SK-N-SH (cell line): ENCODE measurements around the gene CPT1C. TPM values are rescaled to one million over a fixed set of nuclear protein-coding genes. Genes with fewer than 3 reads are reported as not detected.

ENCODE experiments used
- CTCF ChIA-PET: fragments of 300-600, 350-600 bp; formaldehyde crosslinking; extraction: SDS; loops from one replicate; lab custom pipeline; 2021; lab: Yijun Ruan, JAX
- POLR2A ChIA-PET: fragments of 350-600 bp; sonication (Branson Sonifier 250); formaldehyde crosslinking; extraction: SDS; loops from one replicate; lab custom pipeline; 2020; ENCODE audit warnings: antibody characterized with exemption, inconsistent platforms; lab: Yijun Ruan, JAX
- DNase-seq: peaks from one replicate; pipeline ENCODE4 v3.0.0; 2012
- H2AFZ ChIP-seq: fragments of 200-600 bp; sonication (generic); 2 replicates; pipeline ENCODE4 v1.8.1; 2016; ENCODE audit warnings: antibody characterized with exemption, mild to moderate bottlenecking, low read depth
- H3F3A ChIP-seq: fragments of 200-600 bp; sonication (generic); replicated peaks from 2 replicates; pipeline ENCODE3; 2016; ENCODE audit warnings: antibody characterized with exemption, mild to moderate bottlenecking; ENCODE audit not compliant: insufficient read depth
- H3K27ac ChIP-seq, 2 experiments: fragments of 200-500 bp in 1 of 2; fragments of 200-600 bp in 1 of 2; sonication (Bioruptor generic) in 1 of 2; sonication (generic), shearing (Covaris generic) in 1 of 2; 2 replicates each; pipeline versions ENCODE4 v1.5.1 to v1.6.1; 2014 to 2016; ENCODE audit warnings: low read depth in 2 of 2, inconsistent platforms in 1 of 2, low read length in 1 of 2, mild to moderate bottlenecking in 1 of 2, mixed read lengths in 1 of 2
- H3K27me3 ChIP-seq: fragments of 200-600 bp; sonication (generic), shearing (Covaris generic); 2 replicates; pipeline ENCODE4 v1.6.1; 2016; ENCODE audit warnings: mixed run types; ENCODE audit not compliant: insufficient read depth
- H3K36me3 ChIP-seq, 2 experiments: fragments of 200-500 bp in 1 of 2; fragments of 200-600 bp in 1 of 2; sonication (Bioruptor generic) in 1 of 2; sonication (generic) in 1 of 2; replicated peaks in 1 of 2; 2 replicates each; pipeline versions ENCODE3 to v1.5.1; 2014 to 2016; ENCODE audit warnings: low read length in 1 of 2, mild to moderate bottlenecking in 1 of 2; ENCODE audit not compliant: insufficient read depth in 2 of 2, control insufficient read depth in 1 of 2
- H3K4me1 ChIP-seq, 2 experiments: fragments of 200-500 bp in 1 of 2; fragments of 200-600 bp in 1 of 2; sonication (Bioruptor generic) in 1 of 2; sonication (generic), shearing (Covaris generic) in 1 of 2; 2 replicates each; pipeline versions ENCODE4 v1.5.1 to v1.6.1; 2014 to 2016; ENCODE audit warnings: low read depth in 1 of 2, low read length in 1 of 2, mixed run types in 1 of 2; ENCODE audit not compliant: insufficient read depth in 2 of 2, control insufficient read depth in 1 of 2
- H3K4me2 ChIP-seq: fragments of 200-600 bp; sonication (generic), shearing (Covaris generic); 2 replicates; pipeline ENCODE4 v1.6.1; 2017; ENCODE audit warnings: mixed run types
- H3K4me3 ChIP-seq, 2 experiments: fragments of 200-500 bp in 1 of 2; fragments of 200-600 bp in 1 of 2; sonication (Bioruptor generic) in 1 of 2; sonication (generic), shearing (Covaris generic) in 1 of 2; 2 replicates each; pipeline versions ENCODE4 v1.5.1 to v1.8.1; 2014 to 2016; ENCODE audit warnings: low read depth in 2 of 2, inconsistent platforms in 1 of 2, low read length in 1 of 2, mild to moderate bottlenecking in 1 of 2, mixed read lengths in 1 of 2, moderate library complexity in 1 of 2
- H3K79me2 ChIP-seq: fragments of 200-600 bp; sonication (generic); 2 replicates; pipeline ENCODE4 v1.8.1; 2017; ENCODE audit warnings: mild to moderate bottlenecking; ENCODE audit not compliant: insufficient read depth
- H3K9ac ChIP-seq: fragments of 200-600 bp; sonication (generic); 2 replicates; pipeline ENCODE4 v1.6.1; 2017; ENCODE audit warnings: mixed run types
- H3K9me2 ChIP-seq: fragments of 200-600 bp; sonication (generic); 2 replicates; pipeline ENCODE4 v1.6.1; 2017; ENCODE audit warnings: mixed run types
- H3K9me3 ChIP-seq: fragments of 200-600 bp; sonication (generic); 2 replicates; pipeline ENCODE4 v1.6.1; 2017; ENCODE audit warnings: mixed run types, mild to moderate bottlenecking, moderate library complexity
- H4K20me1 ChIP-seq: fragments of 200-600 bp; sonication (generic); 2 replicates; pipeline ENCODE4 v1.6.1; 2017; ENCODE audit warnings: mild to moderate bottlenecking, mixed run types; ENCODE audit not compliant: insufficient read depth
- CHD2 ChIP-seq: fragments of 150-350 bp; IDR thresholded peaks from 2 replicates; pipeline ENCODE4 v1.6.1; 2018; ENCODE audit warnings: low read length; ENCODE audit not compliant: partially characterized antibody
- CTCF ChIP-seq: fragments of 200-600 bp; sonication (generic); IDR thresholded peaks from 2 replicates; pipeline ENCODE4 v1.6.1; 2017; ENCODE audit warnings: antibody characterized with exemption, mild to moderate bottlenecking, moderate library complexity
- GABPA ChIP-seq: IDR thresholded peaks from 2 replicates; pipeline ENCODE4 v1.4.0; 2012; ENCODE audit warnings: low read depth, mild to moderate bottlenecking
- IRF3 ChIP-seq: fragments of 150-350 bp; IDR thresholded peaks from 2 replicates; pipeline ENCODE4 v1.6.1; 2016; ENCODE audit warnings: mild to moderate bottlenecking, low read depth, low read length
- MAX ChIP-seq: IDR thresholded peaks from 2 replicates; pipeline ENCODE4 v1.4.0; 2012; ENCODE audit warnings: low read depth
- MXI1 ChIP-seq: IDR thresholded peaks from 2 replicates; pipeline ENCODE4 v1.6.1; 2012; ENCODE audit warnings: mild to moderate bottlenecking, low read depth, low read length, improper control_type of control experiment
- PBX3 ChIP-seq: IDR thresholded peaks from 2 replicates; pipeline ENCODE4; 2012
- TCF12 ChIP-seq: IDR thresholded peaks from 2 replicates; pipeline ENCODE4 v1.4.0; 2012
- WGBS: methylation state at CpG from one replicate; pipeline ENCODE4 v1.1.6; 2017; ENCODE audit warnings: low lambda C conversion rate; 5-methylcytosine and 5-hydroxymethylcytosine counted together
- polyA plus RNA-seq, 3 experiments: library from polyadenylated mRNA; depleted of rRNA; stranded (reverse); fragments of >200 nt; gene quantifications; 2 replicates each; pipeline ENCODE4 v1.2.3, GENCODE V29; 2012

The CPT1C gene
- polyA plus RNA-seq, 1 of the 3 experiments (the other 2 are of a cell fraction) = 139 TPM

- no peak overlapping the region for H3K4me2 ChIP-seq
- POLR2A ChIA-PET = no interaction called here
- H3K9me2 ChIP-seq = no peaks in the 10 kb centered on the region
- CTCF ChIA-PET = no interaction called here
- 97% methylated on average over 34 of the region's 72 CpGs for WGBS
- peaks cover 44% of the 10 kb centered on the region for H3K79me2 ChIP-seq
- no peak overlapping the region for H3K9ac ChIP-seq
- H3F3A ChIP-seq = no peaks in the 10 kb centered on the region
- no peak overlapping the region for H3K27ac ChIP-seq
- H3K4me1 ChIP-seq = no peaks in the 10 kb centered on the region
- H2AFZ ChIP-seq = no peak overlapping the region
- no peaks in the 10 kb centered on the region for H3K9me3 ChIP-seq
- H4K20me1 ChIP-seq = 0 out of 2 replicates have a peak, but pooled peaks cover 10% of the 10 kb centered on the region
- H3K36me3 ChIP-seq = peaks cover 27 to 61% of the 10 kb centered on the region in 2 experiments
- no peaks in the 10 kb centered on the region for H3K27me3 ChIP-seq
- H3K4me3 ChIP-seq = no peak overlapping the region
- no peak for TF ChIP-seq IRF3
- TF ChIP-seq GABPA = no peak
- no peak for TF ChIP-seq MXI1
- TF ChIP-seq CTCF = no peak
- no peak for TF ChIP-seq TCF12
- DNase-seq = no peak
These were observed 39.7 kb upstream of the CPT1C start for GRCh38 chr19:49651029-49651819.

- Histone ChIP-seq H3K79me2 (peaks cover 36% of the 10 kb centered on the region), H3K27ac (no peak overlapping the region), H3K9me2 (no peaks in the 10 kb centered on the region), H3K4me2 (no peak overlapping the region), H2AFZ (no peak overlapping the region), H3F3A (no peaks in the 10 kb centered on the region)
- no peak for DNase-seq
- TF ChIP-seq CHD2 = no peak
- TF ChIP-seq MXI1 = no peak
- TF ChIP-seq MAX = no peak
- no peak for TF ChIP-seq CTCF
- TF ChIP-seq PBX3 = no peak
- TF ChIP-seq, all 33 proteins: peak for 0
- Histone ChIP-seq H3K4me1 (no peaks in the 10 kb centered on the region), H3K36me3 (peaks cover 23 to 61% of the 10 kb centered on the region in 2 experiments), H3K4me3 (no peak overlapping the region), H3K27me3 (no peaks in the 10 kb centered on the region), H3K9ac (no peak overlapping the region), H3K9me3 (no peaks in the 10 kb centered on the region), H4K20me1 (0 out of 2 replicates have a peak, but pooled peaks cover 10% of the 10 kb centered on the region)
- ChIA-PET POLR2A (no interaction called here), CTCF (no interaction called here)
- WGBS = 96% methylated on average over 81 of the region's 110 CpGs
These were observed 38.9 kb upstream of the CPT1C start for GRCh38 chr19:49651820-49652550.
